ENCODE results near the gene CRTAP. TPM values are rescaled to one million over a fixed set of nuclear protein-coding genes. Genes with fewer than 3 reads are reported as not detected.

CRTAP gene
- total and polyA plus RNA-seq, 2 of the 13 experiments (the other 11 are each of a cell fraction or from before 2014, with no cell fraction given) = 54.2 to 119 TPM

- TF ChIP-seq PHF8 (CRISPR knock-in tag; IDR thresholded peaks at IDR 0.05) (no peak), RBAK (CRISPR knock-in tag; IDR thresholded peaks at IDR 0.05) (no peak)
These were observed 41.5 kb downstream of the CRTAP start (continued) for GRCh38 chr3:33155301-33155700.

- POLR2A ChIA-PET = no interaction called here
- H3K4me3 ChIP-seq (replicated peaks in 1 of 3; ENCODE audit: insufficient read depth in 1 of 3, low read depth in 2 of 3, low read length in 3 of 3) = no peak overlapping the region
- FAIRE-seq (no peak), DNase-seq (ENCODE audit: low spot score) (no peak), ATAC-seq (no peak)
- no peaks in the 10 kb centered on the region for H3K79me2 ChIP-seq (ENCODE audit: insufficient read depth, low read length)
- no peaks in the 10 kb centered on the region for H3K36me3 ChIP-seq (replicated peaks in 1 of 2; ENCODE audit: control insufficient read depth in 1 of 2, insufficient read depth in 2 of 2, low read length in 2 of 2)
- CTCF ChIA-PET (ENCODE audit: low intra/inter-chr PET ratio, low total read pairs) = no interaction called here
- H4K20me1 ChIP-seq (ENCODE audit: insufficient read depth, low read length) = no peaks in the 10 kb centered on the region
- in situ Hi-C loops (cut with HindIII; ENCODE audit: extremely low pct_ligation_motif_present, low pct_unique_long_range_greater_than_20kb) (no loop called here), intact Hi-C loops (cut with micrococcal nuclease; ENCODE audit: unreplicated experiment) (no loop called here)
- H3K27me3 ChIP-seq (ENCODE audit: control insufficient read depth in 1 of 2, insufficient read depth in 2 of 2, low read length in 2 of 2) = peaks cover 0 to 14% of the 10 kb centered on the region in 2 experiments; a peak in 3 of 5 replicates
- no peak overlapping the region for H3K4me2 ChIP-seq (ENCODE audit: low read depth, low read length)
- BruUV-seq (replicated peaks) = no TSS peak
- 41% methylated on average over 4 of the region's 4 CpGs for WGBS (ENCODE audit: low lambda C conversion rate)
- no peak for TF ChIP-seq STAT6 (CRISPR knock-in tag; IDR thresholded peaks at IDR 0.05; ENCODE audit: borderline replicate concordance)
- no peak overlapping the region for H2AFZ ChIP-seq (ENCODE audit: low read length)
- H3K27ac ChIP-seq (ENCODE audit: extremely low read length, insufficient read depth, low read length) = no peak overlapping the region
- no peaks in the 10 kb centered on the region for H3K4me1 ChIP-seq (ENCODE audit: insufficient read depth, low read length)
- no peak overlapping the region for H3K9ac ChIP-seq (ENCODE audit: insufficient read depth, low read depth, low read length)
- H3K9me3 ChIP-seq (ENCODE audit: low read length) = no peaks in the 10 kb centered on the region
These were observed 45.4 kb downstream of the CRTAP start for GRCh38 chr3:33159234-33159633.

- H3K9ac ChIP-seq (ENCODE audit: insufficient read depth, low read depth, low read length) = no peak overlapping the region
- no peak overlapping the region for H2AFZ ChIP-seq (ENCODE audit: low read length)
- ATAC-seq = no peak
- no peaks in the 10 kb centered on the region for H3K36me3 ChIP-seq (replicated peaks in 1 of 2; ENCODE audit: control insufficient read depth in 1 of 2, insufficient read depth in 2 of 2, low read length in 2 of 2)
- H3K4me1 ChIP-seq (ENCODE audit: insufficient read depth, low read length) = no peaks in the 10 kb centered on the region
- H3K9me3 ChIP-seq (ENCODE audit: low read length) = no peaks in the 10 kb centered on the region
- WGBS (ENCODE audit: low lambda C conversion rate) = 24% methylated on average over 3 of the region's 3 CpGs
- in situ Hi-C loops (cut with HindIII; ENCODE audit: extremely low pct_ligation_motif_present, low pct_unique_long_range_greater_than_20kb) (no loop called here), intact Hi-C loops (cut with micrococcal nuclease; ENCODE audit: unreplicated experiment) (no loop called here)
- POLR2A ChIA-PET = no interaction called here
- no peak for DNase-seq (ENCODE audit: low spot score)
- no peaks in the 10 kb centered on the region for H4K20me1 ChIP-seq (ENCODE audit: insufficient read depth, low read length)
- no peaks in the 10 kb centered on the region for H3K79me2 ChIP-seq (ENCODE audit: insufficient read depth, low read length)
- no peak overlapping the region for H3K27ac ChIP-seq (ENCODE audit: extremely low read length, insufficient read depth, low read length)
- H3K4me2 ChIP-seq (ENCODE audit: low read depth, low read length) = no peak overlapping the region
- no peak for FAIRE-seq
- H3K4me3 ChIP-seq (replicated peaks in 1 of 3; ENCODE audit: insufficient read depth in 1 of 3, low read depth in 2 of 3, low read length in 3 of 3) = no peak overlapping the region
- BruUV-seq (replicated peaks) = no TSS peak
- CTCF ChIA-PET (ENCODE audit: low intra/inter-chr PET ratio, low total read pairs) = no interaction called here
- H3K27me3 ChIP-seq (ENCODE audit: control insufficient read depth in 1 of 2, insufficient read depth in 2 of 2, low read length in 2 of 2) = peaks cover 0 to 14% of the 10 kb centered on the region in 2 experiments; a peak in 3 of 5 replicates
- TF ChIP-seq ZNF652 (CRISPR knock-in tag; IDR thresholded peaks at IDR 0.05; ENCODE audit: borderline replicate concordance, low read depth) (no peak), RBFOX2 (IDR thresholded peaks at IDR 0.05; ENCODE audit: low read depth, low read length) (no peak), ZNF318 (CRISPR knock-in tag; IDR thresholded peaks at IDR 0.05) (no peak)
These were observed 46.2 kb downstream of the CRTAP start for GRCh38 chr3:33159981-33160380.

All from HepG2 (cell line).